ENCODE measurements around the gene TCHP. TPM values are rescaled to one million over a fixed set of nuclear protein-coding genes. Genes with fewer than 3 reads are reported as not detected.
A peak's percentile ranks its signal among the peaks of the same experiment; 100 is the strongest.

The TCHP gene
- total RNA-seq, 1 donor from 2014 or later = 10.4 TPM

GRCh38 chr12:109963743-109964429, 63.8 kb downstream of the TCHP start:
- intact Hi-C loops (cut with micrococcal nuclease) = loop anchor here (2.0 kb wide), 1 partner anchor 29 kb away; no protein-coding TSS in a partner anchor
- H3K9me3 ChIP-seq (replicated peaks) = no peaks in the 10 kb centered on the region
- H3K4me1 ChIP-seq = peaks cover 43% of the 10 kb centered on the region
- TF ChIP-seq CTCF (IDR thresholded peaks at IDR 0.05; ENCODE audit: borderline replicate concordance) = no peak
- peaks cover 89% of the 10 kb centered on the region for H3K36me3 ChIP-seq
- H3K27me3 ChIP-seq (ENCODE audit: low read depth) = no peaks in the 10 kb centered on the region
- no peak for DNase-seq
- no peak overlapping the region for H3K4me3 ChIP-seq
- H3K27ac ChIP-seq (replicated peaks) = peak overlapping the region; percentile 73

GRCh38 chr12:109966546-109966945, 66.5 kb downstream of the TCHP start:
- DNase-seq = no peak
- Histone ChIP-seq H3K9me3 (replicated peaks) (no peaks in the 10 kb centered on the region), H3K4me3 (no peak overlapping the region), H3K27ac (replicated peaks) (no peak overlapping the region), H3K27me3 (ENCODE audit: low read depth) (no peaks in the 10 kb centered on the region), H3K36me3 (peaks cover 89% of the 10 kb centered on the region), H3K4me1 (peaks cover 31% of the 10 kb centered on the region)
- intact Hi-C loops (cut with micrococcal nuclease) = no loop called here
- no peak for TF ChIP-seq CTCF (IDR thresholded peaks at IDR 0.05; ENCODE audit: borderline replicate concordance)

- no peak for TF ChIP-seq CTCF (IDR thresholded peaks at IDR 0.05; ENCODE audit: borderline replicate concordance)
- Histone ChIP-seq H3K27ac (replicated peaks) (peak overlapping the region; percentile 21), H3K4me1 (peaks cover 23% of the 10 kb centered on the region), H3K9me3 (replicated peaks) (no peaks in the 10 kb centered on the region), H3K4me3 (no peak overlapping the region), H3K27me3 (ENCODE audit: low read depth) (no peaks in the 10 kb centered on the region), H3K36me3 (peaks cover 91% of the 10 kb centered on the region)
- intact Hi-C loops (cut with micrococcal nuclease) = no loop called here
- DNase-seq = no peak
Observed at GRCh38 chr12:109967383-109968031, 67.4 kb downstream of the TCHP start.

Other genes starting within 250 kb of the TCHP start
- 20.0 TPM for gene FAM222A, start 186.4 kb upstream of the TCHP start, total RNA-seq
- gene TRPV4, start 66.9 kb upstream of the TCHP start, total RNA-seq = 0.33 TPM
- 20.0 TPM for gene GLTP, start 19.7 kb upstream of the TCHP start, total RNA-seq
- 50.5 TPM for gene GIT2, start 96.1 kb downstream of the TCHP start, total RNA-seq
- gene ANKRD13A, start 99.2 kb downstream of the TCHP start, total RNA-seq = 20.0 TPM
- gene C12orf76, start 148.2 kb downstream of the TCHP start, total RNA-seq = 5.4 TPM
- 12.2 TPM for gene IFT81, start 224.1 kb downstream of the TCHP start, total RNA-seq

Measured in left ventricle myocardium inferior (tissue), 1 donor.